ENCODE data around the gene OLFM4.

Gene OLFM4

GRCh38 chr13:53068585-53069520 lies 40.2 kb downstream of the OLFM4 start:
- DNase-seq = no peak

GRCh38 chr13:53069800-53070199 lies 41.2 kb downstream of the OLFM4 start:
- no peak for DNase-seq

GRCh38 chr13:53073711-53074110 lies 45.1 kb downstream of the OLFM4 start:
- DNase-seq = no peak

- DNase-seq = no peak
These were observed 45.5 kb downstream of the OLFM4 start for GRCh38 chr13:53074114-53074513.

GRCh38 chr13:53075356-53076041 lies 46.9 kb downstream of the OLFM4 start:
- no peak for DNase-seq

GRCh38 chr13:53079691-53080090 lies 51.1 kb downstream of the OLFM4 start:
- DNase-seq = no peak

- no peak for DNase-seq
These were observed 60.3 kb downstream of the OLFM4 start for GRCh38 chr13:53088871-53089270.

- DNase-seq = no peak
These were observed 61.3 kb downstream of the OLFM4 start for GRCh38 chr13:53089951-53090350.

- no peak for DNase-seq
These were observed 61.8 kb downstream of the OLFM4 start for GRCh38 chr13:53090461-53090860.

GRCh38 chr13:53092931-53093330 lies 64.3 kb downstream of the OLFM4 start:
- DNase-seq = no peak

- DNase-seq = no peak
These were observed 69.8 kb downstream of the OLFM4 start for GRCh38 chr13:53098455-53098854.

GRCh38 chr13:53100394-53101063 lies 71.9 kb downstream of the OLFM4 start:
- no peak for DNase-seq
